KOPT-K1 (cell line): ENCODE results near the gene MAST3.
"Not testable (repeated sequence)": the region's sequence is repeated elsewhere in the genome, so short reads cannot be mapped to it uniquely, and the experiment has no call there.

ENCODE experiments used
- H3K27ac ChIP-seq: fragments of 200-600 bp; sonication (generic); 2 replicates; pipeline ENCODE4 v1.5.1; 2016; ENCODE audit warnings: antibody characterized with exemption, mild to moderate bottlenecking, low read depth, low read length; ENCODE audit not compliant: poor library complexity, severe bottlenecking
- H3K36me3 ChIP-seq: fragments of 200-600 bp; sonication (generic); 2 replicates; pipeline ENCODE4 v1.5.1; 2017; ENCODE audit warnings: antibody characterized with exemption, mild to moderate bottlenecking, low read length, moderate library complexity; ENCODE audit not compliant: insufficient read depth
- H3K9me3 ChIP-seq: fragments of 200-600 bp; sonication (generic); 2 replicates; pipeline ENCODE4 v1.5.1; 2017; ENCODE audit warnings: antibody characterized with exemption, low read length, mild to moderate bottlenecking; ENCODE audit not compliant: insufficient read depth, poor library complexity, severe bottlenecking

MAST3 gene

DNA sequence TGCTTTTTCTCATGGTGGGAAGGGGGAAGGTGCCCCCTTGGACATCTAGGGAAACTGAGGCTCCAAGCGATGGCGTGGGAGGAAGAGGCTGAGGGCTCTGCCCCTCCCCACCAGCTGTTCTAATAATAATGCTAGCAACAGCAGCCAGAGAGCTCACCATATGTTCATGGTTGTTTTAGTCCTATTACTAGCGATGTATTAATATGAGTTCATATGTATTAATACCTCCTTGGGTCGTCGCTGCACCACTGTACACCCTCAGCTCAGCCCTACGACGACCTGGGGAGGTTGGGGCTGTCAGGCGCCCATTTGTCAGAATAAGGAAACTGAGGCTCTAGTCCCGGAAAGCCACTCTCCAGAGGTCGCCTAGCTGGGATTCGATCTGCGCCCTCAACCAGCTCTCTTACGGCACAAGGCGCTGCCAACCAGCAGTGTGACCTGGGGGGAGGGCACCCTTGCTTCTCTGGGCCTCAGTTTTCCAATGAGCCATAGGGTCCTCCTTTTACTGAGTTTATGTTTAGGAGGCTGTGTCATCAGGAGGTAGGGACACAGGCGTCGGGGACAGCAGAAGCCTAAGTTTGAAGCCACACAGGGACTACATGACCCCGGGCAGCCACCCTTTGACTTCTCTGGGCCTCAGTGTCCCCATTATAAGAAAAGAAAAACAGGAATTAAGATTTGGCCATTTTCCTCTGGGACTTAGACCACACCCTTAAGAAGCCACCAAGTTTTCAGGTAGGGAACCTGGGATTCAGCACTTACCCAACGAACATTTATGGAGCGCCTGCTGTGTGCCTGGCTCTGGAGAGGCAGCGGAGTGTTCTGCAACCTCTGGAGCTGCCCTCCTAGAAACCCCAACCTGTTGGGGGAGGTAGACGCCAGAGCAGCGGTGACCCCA is 664 bp downstream of the MAST3 start:
- Histone ChIP-seq H3K27ac (peak overlapping the region; percentile 38), H3K9me3 (no peaks in the 10 kb centered on the region), H3K36me3 (no peaks in the 10 kb centered on the region)

DNA sequence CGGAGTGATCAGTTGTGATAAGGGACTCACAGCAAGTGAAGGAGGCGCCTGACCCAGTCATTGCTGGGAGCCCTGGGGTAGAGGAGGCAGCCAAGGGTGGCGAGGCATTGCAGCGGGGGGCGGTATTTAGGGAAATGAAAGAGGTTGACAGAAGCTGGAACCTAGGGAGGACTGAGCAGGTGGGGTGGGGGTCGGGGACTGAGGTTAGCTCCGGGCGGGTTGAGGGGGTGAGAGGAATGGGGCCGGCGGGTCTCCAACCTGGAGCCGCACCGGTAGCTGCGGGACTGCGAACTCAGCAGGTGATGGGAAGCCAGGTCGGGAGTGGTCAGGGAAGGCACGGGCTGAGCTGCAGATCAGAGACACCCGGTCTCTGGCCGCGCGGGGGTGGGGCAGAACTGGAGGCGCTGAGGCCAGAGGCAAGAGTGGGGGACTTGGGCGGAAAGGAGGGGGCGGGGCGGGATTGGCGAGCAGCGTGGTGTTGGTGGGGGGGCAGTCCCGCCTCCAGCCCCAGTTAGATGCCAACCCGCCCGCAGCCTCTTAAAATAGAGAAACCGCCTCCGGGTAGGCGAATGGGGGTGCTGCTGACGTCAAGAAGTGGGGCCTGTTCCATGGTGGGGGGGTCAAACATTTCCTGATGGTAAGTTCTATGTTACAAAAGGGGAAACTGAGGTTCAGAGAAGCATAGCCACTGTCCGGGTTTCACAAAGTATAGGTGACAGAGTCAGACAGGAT is 1.5 kb downstream of the MAST3 start:
- Histone ChIP-seq H3K27ac (peak overlapping the region; percentile 4), H3K36me3 (no peaks in the 10 kb centered on the region), H3K9me3 (no peaks in the 10 kb centered on the region)

DNA sequence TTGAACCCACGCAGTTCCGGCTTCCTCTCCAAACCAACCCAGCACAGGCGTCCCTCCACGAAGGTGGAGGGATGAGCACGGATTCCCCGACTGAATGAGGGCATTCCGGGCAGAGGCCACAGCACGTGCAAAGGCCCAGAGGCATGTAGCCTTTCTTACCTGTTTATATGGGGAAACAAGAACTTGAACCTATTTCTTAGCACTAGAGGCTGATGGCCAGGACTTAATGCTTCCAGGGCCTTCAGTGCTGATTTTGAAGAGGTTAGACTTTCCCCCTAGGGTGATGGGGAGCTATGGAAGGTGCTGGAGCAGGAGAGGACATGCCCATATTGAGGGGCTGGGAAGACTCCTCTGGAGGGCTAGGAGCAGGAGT is 2.0 kb downstream of the MAST3 start:
- no peaks in the 10 kb centered on the region for H3K9me3 ChIP-seq
- no peaks in the 10 kb centered on the region for H3K36me3 ChIP-seq
- H3K27ac ChIP-seq, result no peak overlapping the region

DNA sequence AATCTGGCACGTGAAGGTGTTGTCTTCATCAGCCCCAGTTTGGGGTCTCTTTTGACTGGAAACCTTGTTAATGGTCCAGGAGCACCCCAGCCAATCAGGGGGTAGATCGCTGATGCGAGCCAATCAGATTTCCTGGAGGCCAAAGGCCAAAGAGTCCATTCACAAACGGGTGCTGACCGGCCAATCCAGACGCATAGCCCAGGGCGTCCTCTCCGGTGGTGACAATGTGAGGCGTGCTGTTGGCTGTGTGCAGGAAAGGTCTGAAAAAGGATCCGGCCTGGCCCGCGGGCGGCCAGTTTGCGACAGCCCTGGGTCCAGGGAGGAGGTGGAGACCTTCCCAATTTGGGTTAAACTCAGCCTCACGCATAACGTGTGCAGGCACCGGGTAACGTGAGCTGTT is 3.1 kb downstream of the MAST3 start:
- no peak overlapping the region for H3K27ac ChIP-seq
- H3K9me3 ChIP-seq, result no peaks in the 10 kb centered on the region
- no peaks in the 10 kb centered on the region for H3K36me3 ChIP-seq

DNA sequence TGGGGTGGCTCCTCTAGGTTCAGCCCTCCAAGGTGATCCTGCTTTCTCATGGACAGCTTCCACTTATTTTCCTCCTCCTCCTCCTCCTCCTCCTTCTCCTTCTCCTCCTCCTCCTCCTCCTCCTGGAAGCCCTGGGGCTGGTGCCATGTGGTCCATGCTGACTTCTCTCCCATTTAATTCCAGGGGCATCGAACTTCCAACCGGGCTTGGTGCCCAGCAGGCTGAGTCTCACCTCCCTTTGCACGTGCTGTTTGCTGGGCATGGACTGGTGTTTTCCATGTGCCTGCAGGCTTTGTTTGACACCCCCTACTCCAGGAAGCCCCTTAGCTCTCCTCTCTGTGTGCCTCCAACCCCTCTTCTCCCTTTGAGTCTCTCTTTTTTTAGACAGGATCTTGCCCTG is 3.7 kb downstream of the MAST3 start:
- no peaks in the 10 kb centered on the region for H3K9me3 ChIP-seq
- no peak overlapping the region for H3K27ac ChIP-seq
- no peaks in the 10 kb centered on the region for H3K36me3 ChIP-seq

DNA sequence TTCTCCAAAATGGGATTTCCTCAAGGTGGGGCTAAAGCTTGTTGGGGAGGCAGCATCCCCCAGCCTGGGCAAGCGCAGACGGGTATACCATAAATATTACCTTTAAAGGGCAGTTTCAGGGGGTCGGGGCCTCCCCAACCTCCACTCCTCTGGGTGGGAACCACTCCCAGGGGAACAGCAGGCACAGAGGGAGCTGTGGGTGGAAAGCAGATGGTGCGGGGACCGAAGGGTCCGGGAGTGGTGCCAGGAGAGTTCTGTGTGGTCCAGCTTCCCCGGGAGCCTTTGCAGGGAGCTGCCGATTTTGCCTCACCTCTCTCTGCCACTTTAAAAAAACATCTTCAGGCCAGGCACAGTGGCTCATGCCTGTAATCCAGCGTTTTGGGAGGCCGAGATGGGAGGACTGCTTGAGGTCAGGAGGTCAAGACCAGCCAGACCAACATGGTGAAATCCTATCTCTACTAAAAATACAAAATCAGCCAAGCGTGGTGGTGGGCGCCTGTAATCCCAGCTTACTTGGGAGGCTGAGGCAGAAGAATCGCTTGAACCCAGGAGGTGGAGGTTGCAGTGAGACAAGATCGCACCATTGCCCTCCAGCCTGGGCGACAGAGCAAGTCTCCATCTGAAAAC is 5.5 kb downstream of the MAST3 start:
- H3K27ac ChIP-seq, result no peak overlapping the region
- no peaks in the 10 kb centered on the region for H3K9me3 ChIP-seq
- no peaks in the 10 kb centered on the region for H3K36me3 ChIP-seq

DNA sequence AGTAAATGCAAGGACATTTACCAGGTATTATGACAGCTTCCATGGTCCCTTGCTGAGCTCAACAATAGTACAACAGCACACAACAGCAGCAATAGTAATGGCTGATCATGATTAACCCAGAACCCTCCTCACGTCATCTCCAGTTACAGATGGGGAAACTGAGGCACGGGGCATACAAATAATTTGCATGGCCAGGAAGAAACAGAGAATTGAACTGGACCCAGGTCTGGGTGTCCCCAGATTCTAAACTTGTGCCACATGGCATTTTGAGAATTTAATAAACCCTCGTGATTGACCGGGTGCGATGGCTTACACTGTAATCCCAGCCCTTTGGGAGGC is 7.2 kb downstream of the MAST3 start:
- Histone ChIP-seq H3K9me3 (no peaks in the 10 kb centered on the region), H3K36me3 (no peaks in the 10 kb centered on the region), H3K27ac (no peak overlapping the region)

DNA sequence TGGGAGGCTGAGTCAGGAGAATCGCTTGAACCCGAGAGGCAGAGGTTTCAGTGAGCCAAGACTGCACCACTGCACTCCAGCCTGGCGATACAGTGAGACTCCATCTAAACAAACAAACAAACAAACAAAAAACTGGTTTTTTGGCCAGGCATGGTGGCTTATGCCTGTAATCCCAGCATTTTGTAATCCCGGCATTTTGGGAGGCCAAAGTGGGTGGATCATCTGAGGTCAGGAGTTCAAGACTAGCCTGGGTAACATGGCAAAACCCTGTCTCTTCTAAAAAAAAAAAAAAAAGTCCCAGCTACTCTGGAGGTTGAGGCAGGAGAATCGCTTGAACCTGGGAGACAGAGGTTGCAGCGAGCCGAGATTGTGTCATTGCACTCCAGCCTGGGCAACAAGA is 7.7 kb downstream of the MAST3 start:
- H3K36me3 ChIP-seq, H3K27ac ChIP-seq, H3K9me3 ChIP-seq: not testable (repeated sequence)

DNA sequence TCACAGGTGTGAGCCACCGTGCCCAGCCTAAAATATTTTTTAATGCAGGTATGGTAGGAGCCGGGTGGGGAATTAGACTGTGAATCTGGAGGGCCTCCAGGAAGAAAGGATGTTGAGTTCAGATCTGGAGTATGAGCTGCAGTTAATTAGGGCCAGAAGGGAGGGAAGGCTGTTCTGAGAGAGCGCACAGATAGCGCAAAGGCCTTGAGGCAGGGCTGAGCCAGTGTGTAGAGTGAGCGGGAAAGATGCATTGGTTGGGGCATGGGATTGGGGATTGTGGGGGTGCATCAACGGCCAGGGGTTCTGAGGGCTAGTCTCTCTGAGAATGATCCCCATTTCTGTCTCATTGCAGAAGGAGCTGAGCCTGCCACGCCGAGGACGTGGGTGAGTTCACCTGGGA is 9.7 kb downstream of the MAST3 start:
- H3K9me3 ChIP-seq, result no peaks in the 10 kb centered on the region
- no peak overlapping the region for H3K27ac ChIP-seq
- H3K36me3 ChIP-seq, result no peaks in the 10 kb centered on the region

DNA sequence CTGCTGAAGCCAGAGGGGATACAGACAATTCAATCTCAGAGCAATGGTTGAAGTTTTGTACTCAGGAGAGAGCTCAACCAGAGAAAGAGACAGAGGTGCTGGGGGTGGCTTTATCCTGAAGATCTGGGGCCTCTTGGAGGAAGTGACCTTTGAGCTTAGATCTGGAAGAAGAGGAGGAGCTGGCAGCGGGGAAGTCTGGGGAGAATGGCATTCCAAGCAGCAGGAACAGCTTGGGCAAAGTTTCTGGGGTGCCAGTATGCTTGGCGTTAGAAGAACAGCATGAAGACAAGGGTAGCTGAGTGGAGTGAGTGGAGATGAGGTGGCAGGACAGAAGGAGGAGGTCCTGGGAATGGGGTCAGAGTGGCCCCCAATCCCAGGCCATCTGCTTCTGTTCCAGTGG is 11.3 kb downstream of the MAST3 start:
- Histone ChIP-seq H3K9me3 (no peaks in the 10 kb centered on the region), H3K27ac (no peak overlapping the region), H3K36me3 (no peaks in the 10 kb centered on the region)

DNA sequence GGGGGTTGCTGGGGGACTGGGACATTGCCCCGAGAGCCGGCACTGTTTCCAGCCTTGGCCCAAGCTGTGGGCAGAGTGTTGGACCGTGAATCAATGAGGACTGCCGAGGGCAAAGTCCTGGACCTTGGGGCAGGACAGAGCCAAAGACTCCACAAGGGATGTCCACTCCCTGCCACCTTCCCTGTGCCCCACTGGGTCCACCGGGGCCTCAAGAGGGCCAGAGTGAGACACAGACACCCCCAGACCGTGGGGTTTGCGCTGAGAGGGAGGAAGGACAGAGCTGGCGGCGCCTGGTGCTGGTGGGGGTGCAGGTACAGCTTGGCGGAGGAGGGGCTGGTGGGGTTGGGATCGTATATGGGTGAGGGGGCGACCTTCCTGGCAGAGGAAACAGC is 11.8 kb downstream of the MAST3 start:
- peak overlapping the region; percentile 32 for H3K27ac ChIP-seq
- no peaks in the 10 kb centered on the region for H3K36me3 ChIP-seq
- no peaks in the 10 kb centered on the region for H3K9me3 ChIP-seq

DNA sequence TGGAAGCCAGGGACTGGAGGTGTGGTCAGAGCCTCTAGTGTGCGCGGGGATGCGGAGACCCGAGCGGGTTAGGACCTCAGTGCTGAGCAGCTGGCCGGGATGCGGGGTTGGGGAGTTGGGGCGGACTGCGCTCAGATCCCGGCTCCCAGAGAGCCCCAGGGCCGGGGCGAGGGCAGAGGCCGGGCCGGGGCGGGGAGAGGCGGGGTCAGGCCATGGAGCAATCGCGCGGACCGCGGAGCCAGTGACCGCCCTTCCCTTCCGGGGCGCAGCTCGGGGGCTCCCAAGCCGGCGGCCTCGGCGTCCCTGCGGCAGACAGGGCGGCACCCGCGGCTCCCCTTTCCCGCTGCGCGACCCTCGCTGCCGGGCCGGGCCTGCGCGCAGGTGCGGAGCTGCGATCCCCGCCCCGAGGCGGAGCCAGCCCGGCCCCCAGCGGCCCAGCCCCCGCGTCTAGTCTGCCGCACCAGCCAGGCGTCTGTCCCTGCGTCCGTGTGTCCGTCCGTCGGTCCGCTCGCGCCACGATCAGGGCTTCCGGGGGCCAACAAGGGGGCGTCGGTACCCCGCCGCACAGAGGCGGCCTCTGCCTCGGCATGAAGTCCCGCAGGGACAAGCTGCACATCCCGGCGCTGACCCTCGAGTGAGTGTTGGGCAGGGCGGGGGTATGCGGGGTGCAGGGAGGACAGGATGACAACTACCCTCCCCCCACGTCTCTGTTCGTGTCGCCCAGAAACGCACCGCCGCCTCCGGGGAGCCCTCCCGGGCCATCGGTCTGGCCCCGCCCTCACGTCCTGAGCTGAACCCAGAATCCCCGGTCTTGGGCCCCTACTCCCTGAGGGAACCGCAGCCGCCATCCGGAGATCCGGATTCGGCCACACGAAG is 12.4 kb downstream of the MAST3 start:
- Histone ChIP-seq H3K36me3 (no peaks in the 10 kb centered on the region), H3K27ac (peak overlapping the region; percentile 32), H3K9me3 (no peaks in the 10 kb centered on the region)

DNA sequence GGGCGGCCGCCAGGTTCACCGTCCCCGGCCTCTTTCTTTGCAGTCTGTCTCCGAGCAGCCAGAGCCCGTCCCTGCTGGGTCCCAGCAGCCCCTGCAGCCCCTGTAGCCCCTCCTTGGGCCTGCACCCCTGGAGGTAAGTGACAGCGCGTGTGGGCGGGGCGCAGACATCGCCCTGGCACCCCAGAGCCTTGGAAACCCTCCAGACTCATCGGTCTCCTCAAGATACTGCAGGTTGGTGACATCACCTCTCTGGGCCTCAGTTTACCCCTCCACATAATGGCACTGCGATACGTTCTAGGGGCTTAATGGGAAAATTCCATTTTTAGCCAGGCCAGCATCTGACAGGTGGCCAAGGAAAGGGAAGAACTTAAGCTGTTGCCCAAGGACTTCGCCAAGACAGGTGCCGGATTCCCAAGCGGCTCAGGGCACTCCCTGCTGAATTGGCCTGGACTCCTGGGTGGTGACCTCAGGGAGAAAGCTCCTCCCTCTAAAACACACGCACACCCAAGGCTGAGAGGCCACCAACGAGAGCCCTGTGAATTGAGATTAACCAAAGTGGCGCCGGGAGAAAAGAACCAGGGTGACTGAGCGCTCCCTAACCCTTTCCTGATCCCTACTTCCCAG is 13.1 kb downstream of the MAST3 start:
- Histone ChIP-seq H3K36me3 (no peaks in the 10 kb centered on the region), H3K27ac (no peak overlapping the region), H3K9me3 (no peaks in the 10 kb centered on the region)

DNA sequence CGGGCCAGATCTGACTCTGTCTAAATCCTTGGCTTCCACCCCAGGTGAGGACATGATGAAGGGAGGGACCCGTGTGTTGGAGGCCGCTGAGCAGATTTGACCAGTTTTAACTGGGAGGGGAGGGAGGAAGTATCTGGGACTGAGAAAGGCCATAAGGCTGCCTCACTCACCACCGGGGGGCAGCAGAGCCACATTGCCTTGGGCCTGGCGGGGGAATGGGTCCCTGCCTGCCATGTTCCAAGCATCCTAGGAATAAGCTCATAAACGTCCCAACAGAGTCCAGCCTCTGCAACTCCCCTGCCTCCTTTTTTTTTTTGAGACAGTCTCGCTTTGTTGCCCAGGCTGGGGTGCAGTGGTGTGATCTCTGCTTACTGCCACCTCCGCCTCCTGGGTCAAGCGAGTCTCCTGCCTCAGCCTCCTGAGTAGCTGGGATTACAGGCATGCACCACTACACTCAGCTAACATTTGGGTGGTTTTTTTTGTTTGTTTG is 15.5 kb downstream of the MAST3 start:
- Histone ChIP-seq H3K9me3 (no peaks in the 10 kb centered on the region), H3K27ac (no peak overlapping the region), H3K36me3 (no peaks in the 10 kb centered on the region)
